Left renal cortex interstitium (tissue), 4 donors: ENCODE data around the gene RASGRP3. TPM values are rescaled to one million over a fixed set of nuclear protein-coding genes. Genes with fewer than 3 reads are reported as not detected.

Experiments used
- DNase-seq, 4 donors: peaks; one replicate each; pipeline ENCODE4 v3.0.0-alpha.2; 2013; ENCODE audit warnings: low read depth in 4 of 4, low spot score in 2 of 4, missing footprints in 1 of 4
- polyA plus RNA-seq, 4 donors: library from polyadenylated mRNA; unstranded; fragments of 120-200 nt; gene quantifications; one replicate each; pipeline ENCODE4 v1.2.1, GENCODE V29; 2013; ENCODE audit not compliant: insufficient read length in 4 of 4

The RASGRP3 gene
- polyA plus RNA-seq, 4 donors: 12.9 to 26.8 (median 18.1) TPM

DNA sequence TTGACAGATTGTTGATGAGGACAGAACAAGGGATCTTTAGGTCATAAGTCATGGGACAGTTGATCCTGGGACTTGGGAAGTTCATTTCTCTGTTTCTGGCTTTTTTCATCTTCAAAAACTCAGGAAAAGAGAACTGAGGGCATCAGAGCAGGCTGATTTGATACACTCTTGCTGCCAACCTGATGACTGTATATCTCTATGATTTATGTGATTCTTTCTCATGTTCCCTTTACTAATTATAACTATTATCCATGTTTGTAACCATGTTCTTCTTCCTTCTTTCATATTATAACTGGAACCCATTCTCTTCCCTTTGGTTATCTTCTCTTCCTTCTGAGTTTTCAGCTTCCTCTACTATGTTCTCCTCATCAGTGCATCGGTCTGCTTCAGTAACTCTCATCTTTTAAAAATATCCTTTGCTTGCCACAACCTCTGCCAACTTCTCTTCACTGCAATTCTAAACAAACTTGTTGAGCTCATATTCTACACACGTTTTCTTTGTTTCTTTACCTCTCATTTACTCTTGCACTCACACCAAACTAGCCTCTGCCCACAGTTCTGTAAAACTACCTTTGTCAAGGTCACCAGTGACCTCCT, 13.5 kb downstream of the RASGRP3 start:
- DNase-seq: no peak

- no peak for DNase-seq
Observed at GRCh38 chr2:33491441-33492084, 15.1 kb downstream of the RASGRP3 start.

GRCh38 chr2:33492399-33493134, 16.1 kb downstream of the RASGRP3 start:
- no peak for DNase-seq

DNA sequence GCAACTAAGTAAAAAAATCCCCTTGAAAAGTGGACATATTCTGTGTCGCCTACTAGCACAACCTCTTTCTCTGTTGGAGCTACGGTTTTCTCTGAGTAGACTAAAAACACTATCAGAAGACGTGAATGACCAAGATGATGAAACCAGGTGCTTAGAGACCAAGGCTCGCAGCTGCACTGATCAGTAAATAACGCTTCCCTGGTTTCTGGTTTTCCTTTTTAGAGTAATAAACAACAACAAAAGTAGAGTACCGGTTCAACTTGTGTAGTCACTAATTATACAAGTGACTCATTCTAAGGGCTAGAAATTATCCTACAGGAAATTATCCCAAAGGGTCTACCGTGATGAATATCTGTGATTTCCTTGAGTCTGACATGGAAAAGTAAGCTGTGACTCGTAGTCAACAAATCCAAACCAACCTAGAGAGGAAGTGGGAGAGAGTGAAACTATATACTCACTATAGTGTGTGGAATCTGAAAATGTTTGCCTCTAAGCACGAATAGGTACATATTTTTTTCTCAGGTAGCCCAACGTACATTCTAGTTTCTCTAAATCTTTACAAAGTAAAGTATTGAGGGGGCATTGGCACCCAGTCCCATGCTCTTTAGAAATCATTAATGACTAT, 17.8 kb downstream of the RASGRP3 start:
- DNase-seq: no peak

DNA sequence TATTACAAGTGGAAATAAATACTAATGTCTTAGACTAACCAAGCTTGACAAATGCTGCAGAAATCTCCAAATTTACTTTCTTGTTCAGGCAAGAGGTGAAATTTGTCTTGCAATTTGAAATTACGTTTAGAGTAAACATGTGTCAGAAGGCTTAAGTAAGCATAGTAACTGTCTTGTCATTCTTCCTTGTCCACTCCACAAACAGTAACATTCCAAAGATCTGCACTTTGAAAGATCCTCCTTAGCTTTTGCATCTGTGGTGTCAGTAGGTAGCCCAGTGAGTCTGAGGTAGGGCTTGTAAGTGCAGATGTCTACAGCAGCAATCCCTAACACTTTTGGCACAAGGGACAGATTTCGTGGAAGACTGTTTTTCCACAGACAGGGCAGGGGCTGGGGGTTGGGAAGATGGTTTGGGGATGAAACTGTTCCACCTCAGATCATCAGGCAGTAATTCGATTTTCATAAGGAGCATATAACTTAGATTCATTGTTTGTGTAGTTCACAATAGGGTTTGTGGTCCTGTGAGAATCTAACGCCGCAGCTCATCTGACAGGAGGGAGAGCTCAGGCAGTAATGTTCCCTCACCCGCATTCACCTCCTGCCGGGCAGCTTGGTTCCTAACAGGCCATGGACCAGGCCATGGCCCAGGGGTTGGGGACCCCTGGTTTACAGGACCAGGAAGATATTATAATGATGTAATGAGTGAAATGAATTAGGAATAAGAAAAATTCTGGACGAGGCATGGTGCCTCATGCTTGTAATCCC, 18.6 kb downstream of the RASGRP3 start:
- DNase-seq: no peak

GRCh38 chr2:33495683-33496082, 19.2 kb downstream of the RASGRP3 start:
- DNase-seq: no peak

DNA sequence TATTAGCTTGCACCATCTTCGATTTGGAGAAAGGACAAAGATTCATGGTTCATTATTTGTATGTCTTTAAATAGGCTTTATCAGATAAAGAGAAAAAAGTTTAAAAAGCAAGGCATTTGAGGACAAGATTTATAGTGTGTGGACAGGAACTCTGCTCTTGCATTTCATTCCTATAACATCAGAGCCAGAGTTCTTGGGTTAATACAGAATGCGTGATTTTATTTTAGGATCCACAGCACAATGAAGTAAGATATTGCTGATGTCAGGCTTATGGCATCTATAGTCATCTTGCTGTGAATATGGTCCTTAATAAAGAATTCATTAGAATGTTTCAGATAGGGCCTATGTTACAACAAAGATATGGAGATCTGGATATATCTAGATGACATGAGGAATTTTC, 19.7 kb downstream of the RASGRP3 start:
- no peak for DNase-seq

DNA sequence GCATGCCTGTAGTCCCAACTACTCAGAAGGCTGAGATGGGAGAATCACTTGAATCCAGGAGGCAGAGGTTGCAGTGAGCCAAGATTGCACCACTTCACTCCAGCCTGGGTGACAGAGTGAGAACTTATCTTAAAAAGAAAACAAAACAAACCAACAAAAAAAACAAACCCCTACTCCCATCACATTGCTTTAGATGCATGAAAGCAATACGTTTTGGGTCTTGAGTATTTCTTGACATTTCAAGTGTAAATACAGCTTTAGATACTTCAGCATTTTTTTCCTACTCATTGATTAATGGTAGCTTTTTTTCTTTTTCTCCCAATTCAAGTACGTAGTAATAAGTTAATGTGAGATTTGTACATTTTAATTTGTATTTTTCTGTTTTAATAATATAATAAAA, 20.3 kb downstream of the RASGRP3 start:
- no peak for DNase-seq

DNA sequence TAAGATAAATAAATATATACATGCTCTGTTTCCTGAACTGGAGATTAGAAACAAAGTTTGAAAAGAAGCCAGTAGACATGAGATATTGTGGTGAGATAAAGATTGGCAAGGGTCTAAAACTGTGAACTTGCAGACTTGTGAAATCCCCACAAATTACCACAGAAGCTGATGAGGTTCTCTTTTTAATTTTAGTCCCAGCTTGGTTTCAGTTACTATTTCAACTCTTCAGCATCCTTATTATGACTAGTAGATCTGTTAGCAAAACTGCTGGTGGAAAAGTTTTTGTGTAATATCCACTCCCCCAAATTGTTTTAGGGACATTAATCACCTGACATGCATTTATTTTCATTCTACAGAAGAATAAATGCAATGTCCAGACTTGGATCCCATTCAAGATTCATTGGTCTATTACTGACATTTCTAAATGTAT, 20.8 kb downstream of the RASGRP3 start:
- no peak for DNase-seq

DNA sequence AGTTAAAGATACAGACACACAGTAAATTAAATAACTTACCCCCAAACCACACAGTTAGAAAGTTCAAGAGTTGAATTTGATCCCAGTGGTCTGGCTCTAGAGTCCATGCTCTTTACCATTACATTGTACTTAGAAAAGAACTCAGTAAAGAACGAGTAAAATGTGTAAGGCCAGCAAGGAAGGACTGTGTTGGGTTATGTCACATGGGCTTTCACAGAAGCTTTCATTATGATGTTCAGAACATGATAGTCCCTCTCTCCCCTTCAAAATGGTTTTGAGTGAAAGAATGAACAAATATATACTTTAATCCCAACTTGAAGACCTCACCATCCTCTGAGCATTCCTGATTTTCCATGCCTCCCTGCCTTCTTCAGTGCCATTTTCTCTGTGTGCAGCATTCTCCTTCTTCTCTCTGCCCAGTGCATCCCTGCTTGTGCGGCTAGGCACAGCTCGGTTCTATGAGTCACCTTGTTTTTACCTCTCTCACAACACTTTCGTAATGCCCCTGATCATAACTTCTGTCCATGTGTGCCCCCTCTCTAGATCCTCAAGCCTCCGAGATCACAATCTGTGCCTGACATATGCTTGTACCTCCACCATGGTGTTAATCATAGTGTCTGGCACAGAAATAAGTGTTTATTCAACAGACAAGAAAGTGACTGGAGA, 22.0 kb downstream of the RASGRP3 start:
- DNase-seq: no peak

DNA sequence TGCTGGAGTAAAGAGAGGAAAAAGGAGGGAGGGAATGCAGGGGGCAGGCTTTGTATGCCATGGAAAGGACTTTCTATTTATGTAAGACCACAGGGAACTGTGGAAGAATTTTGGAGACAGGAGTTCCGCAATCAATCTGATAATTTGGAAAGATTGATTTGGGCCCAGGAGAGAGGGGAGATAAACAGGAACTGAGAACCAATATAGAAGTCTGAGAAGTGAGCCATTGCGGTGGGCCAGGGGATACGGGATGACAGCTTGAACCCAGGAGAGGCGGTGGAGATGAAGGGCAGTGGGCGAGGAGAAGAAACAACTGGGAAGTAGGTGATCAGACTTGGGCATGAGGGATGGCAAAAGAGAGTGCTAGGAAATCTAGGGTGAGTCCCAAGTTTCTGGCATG, 23.7 kb downstream of the RASGRP3 start:
- DNase-seq: no peak

GRCh38 chr2:33502025-33502424, 25.6 kb downstream of the RASGRP3 start:
- no peak for DNase-seq

GRCh38 chr2:33503002-33503401, 26.6 kb downstream of the RASGRP3 start:
- no peak for DNase-seq

DNA sequence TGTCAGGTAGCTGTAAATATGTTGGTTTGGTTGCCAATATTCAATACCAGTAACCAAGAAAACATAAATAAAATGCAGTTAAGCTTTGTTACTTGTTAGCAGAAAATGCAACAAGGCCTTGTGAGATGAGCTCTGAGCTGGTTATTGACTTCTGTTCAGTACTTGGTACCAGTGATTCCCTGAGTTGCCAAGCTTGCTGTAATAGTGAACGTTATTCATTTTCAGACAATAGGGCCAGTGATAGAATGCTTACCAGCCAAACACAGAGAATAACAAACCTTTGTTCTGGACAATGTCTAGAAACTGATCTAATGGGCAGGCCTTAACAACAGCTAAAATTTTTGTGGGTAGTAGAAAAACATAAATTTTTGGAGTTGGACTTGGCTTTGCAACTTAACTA, 29.5 kb downstream of the RASGRP3 start:
- DNase-seq: no peak

- no peak for DNase-seq
Observed at GRCh38 chr2:33509908-33510585, 33.6 kb downstream of the RASGRP3 start.

GRCh38 chr2:33510586-33510968, 34.1 kb downstream of the RASGRP3 start:
- no peak for DNase-seq

GRCh38 chr2:33511141-33511540, 34.7 kb downstream of the RASGRP3 start:
- no peak for DNase-seq

- no peak for DNase-seq
Observed at GRCh38 chr2:33512112-33512511, 35.7 kb downstream of the RASGRP3 start.

- no peak for DNase-seq
Observed at GRCh38 chr2:33513480-33513879, 37.0 kb downstream of the RASGRP3 start.
